PC-3 (cell line): ENCODE data around the gene PNCK.
"Not testable (repeated sequence)": the region's sequence is repeated elsewhere in the genome, so short reads cannot be mapped to it uniquely, and the experiment has no call there.

Experiments
- EZH2 ChIP-seq: fragments of 300-600 bp; sonication (generic); IDR thresholded peaks from one replicate; pipeline ENCODE4 v1.6.1; 2017; ENCODE audit warnings: antibody characterized with exemption, mild to moderate bottlenecking, low read length; ENCODE audit not compliant: unreplicated experiment
- EZH2phosphoT487 ChIP-seq: fragments of 300-600 bp; sonication (generic); IDR thresholded peaks from 2 replicates; pipeline ENCODE4 v1.6.1; 2018; ENCODE audit warnings: mild to moderate bottlenecking, antibody characterized with exemption, low read length, borderline replicate concordance
- TF ChIP-seq, protein P1 (sequence below): fragments of 300-600 bp; sonication (generic); conservative IDR thresholded peaks from 2 replicates; pipeline ENCODE4 v1.5.1; 2017; ENCODE audit warnings: antibody characterized with exemption, low read depth, mild to moderate bottlenecking, low read length

DNA sequence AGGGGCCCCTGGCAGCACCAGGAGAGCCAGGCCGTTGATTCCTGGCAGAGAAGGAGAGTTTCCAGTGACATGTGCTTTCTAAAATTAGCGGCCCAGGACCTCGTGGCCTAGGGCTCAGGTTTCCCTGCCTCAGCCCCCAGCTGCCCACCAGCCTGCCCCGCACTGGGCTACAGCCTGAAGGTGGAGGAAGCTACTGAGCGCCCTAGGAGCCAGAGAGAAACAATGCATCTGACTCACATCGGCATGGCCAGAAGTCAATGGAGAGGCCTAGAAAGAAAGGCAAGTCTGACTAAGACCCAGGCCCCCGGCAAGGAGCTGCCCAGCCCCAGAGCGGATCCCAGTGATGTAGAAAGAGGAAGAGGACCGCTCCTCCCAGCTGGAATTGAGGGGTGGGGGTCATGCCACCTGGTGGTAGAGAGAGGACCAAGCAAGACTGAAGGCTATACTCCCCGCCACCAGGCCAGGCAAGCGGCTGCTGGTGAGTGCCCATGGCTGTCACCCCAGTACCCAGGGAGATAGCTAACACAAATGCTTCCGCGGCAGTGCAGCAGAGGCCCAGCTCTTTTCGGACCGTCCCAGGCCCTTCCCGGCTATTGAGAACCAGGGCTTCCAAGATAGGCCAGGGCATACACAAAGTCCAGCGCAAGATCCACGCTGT, 31.9 kb upstream of the PNCK start:
- TF ChIP-seq, protein P1, sequence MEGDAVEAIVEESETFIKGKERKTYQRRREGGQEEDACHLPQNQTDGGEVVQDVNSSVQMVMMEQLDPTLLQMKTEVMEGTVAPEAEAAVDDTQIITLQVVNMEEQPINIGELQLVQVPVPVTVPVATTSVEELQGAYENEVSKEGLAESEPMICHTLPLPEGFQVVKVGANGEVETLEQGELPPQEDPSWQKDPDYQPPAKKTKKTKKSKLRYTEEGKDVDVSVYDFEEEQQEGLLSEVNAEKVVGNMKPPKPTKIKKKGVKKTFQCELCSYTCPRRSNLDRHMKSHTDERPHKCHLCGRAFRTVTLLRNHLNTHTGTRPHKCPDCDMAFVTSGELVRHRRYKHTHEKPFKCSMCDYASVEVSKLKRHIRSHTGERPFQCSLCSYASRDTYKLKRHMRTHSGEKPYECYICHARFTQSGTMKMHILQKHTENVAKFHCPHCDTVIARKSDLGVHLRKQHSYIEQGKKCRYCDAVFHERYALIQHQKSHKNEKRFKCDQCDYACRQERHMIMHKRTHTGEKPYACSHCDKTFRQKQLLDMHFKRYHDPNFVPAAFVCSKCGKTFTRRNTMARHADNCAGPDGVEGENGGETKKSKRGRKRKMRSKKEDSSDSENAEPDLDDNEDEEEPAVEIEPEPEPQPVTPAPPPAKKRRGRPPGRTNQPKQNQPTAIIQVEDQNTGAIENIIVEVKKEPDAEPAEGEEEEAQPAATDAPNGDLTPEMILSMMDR = not testable (repeated sequence)
- not testable (repeated sequence) for TF ChIP-seq EZH2, EZH2phosphoT487
